ACHN (cell line): ENCODE results near the gene DNAJB6.

ENCODE experiments used
- DNase-seq: peaks from one replicate; pipeline ENCODE4 v3.0.0-alpha.2; 2015
- in situ Hi-C: cut with HindIII; loops from 2 replicates; pipeline ENCODE4 v1.10.0; 2017; ENCODE audit warnings: low sequenced_read_pairs, low pct_ligation_motif_present, low pct_unique_long_range_greater_than_20kb

DNAJB6 gene

DNA sequence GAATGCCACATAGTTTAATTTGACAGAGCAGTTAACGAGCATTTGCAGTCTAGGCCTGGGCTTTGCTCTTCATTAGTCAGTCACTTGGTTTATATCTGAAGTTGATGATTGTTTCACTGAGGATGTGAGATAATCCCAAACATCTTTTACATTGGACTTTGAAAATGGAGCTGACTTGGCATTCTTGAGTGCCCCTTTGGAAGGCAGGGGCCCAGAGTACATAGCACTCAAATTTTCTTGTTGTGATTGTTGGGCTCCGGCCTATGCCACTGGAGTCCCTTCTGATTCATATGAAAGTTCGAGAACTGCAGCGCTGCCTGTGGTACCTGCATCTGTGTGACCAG lies 21.9 kb downstream of the DNAJB6 start:
- in situ Hi-C loops, result no loop called here
- no peak for DNase-seq

DNA sequence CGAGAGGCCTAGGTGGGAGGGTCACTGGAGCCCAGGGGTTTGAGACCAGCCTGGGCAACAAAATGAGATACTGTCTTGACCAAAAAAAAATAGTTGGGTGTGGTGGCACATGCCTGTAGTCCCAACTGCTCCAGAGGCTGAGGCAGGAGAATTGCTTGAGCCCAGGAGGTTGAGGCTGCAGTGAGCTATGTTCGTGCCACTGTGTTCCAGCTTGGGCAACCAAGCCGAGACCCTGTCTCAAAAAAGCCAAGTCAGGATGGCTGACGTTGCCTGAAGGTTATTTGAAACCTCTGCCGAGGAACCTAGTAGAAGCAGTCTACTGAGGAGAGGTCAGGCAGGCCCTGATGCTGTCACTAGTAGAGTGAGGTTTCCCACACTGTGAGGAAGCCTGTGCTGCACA lies 22.8 kb downstream of the DNAJB6 start:
- DNase-seq, result no peak
- in situ Hi-C loops, result no loop called here

DNA sequence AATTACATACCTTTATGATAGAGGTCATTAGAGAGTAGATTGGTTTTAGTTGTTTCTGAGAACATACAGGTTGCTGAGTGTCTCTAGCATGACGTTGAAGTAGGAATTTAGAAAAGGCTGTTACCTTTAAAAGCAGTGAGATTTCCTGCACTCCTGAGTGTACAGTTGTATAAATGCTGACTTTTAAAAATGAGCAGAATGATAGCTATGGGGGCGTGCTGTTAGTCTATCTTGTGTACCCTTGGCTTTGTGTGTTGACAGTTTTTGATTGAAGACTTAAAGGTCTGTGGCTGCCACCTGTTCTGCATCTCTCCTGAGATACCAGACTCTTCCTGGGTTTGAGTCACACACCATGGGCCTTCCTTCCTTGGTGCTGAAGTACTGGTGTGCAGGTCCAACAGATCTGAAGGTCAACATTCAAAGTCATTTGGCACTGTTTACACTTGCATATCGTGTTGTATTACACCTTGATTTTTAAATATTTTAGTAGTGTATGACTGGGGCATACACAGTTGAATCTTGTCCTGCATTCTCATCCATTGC lies 23.8 kb downstream of the DNAJB6 start:
- in situ Hi-C loops, result no loop called here
- DNase-seq, result no peak

DNA sequence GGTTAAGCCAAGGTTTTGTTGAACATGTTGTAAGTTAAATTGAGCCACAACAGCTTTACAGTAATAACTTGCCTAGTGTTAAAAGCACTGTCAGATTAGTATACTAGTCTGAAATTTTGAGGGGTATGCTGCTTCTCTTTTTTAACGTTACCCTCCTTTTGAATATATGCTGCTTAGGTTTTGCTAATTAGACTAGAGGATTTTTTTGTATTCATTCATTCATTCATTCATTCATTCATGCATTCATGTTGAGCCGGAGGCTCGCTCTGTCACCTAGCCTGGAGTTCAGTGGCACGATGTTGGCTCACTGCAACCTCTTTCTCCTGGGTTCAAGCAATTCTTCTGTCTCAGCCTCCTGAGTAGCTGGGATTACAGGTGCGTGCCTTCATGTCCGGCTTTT lies 24.7 kb downstream of the DNAJB6 start:
- no peak for DNase-seq
- in situ Hi-C loops, result no loop called here

DNA sequence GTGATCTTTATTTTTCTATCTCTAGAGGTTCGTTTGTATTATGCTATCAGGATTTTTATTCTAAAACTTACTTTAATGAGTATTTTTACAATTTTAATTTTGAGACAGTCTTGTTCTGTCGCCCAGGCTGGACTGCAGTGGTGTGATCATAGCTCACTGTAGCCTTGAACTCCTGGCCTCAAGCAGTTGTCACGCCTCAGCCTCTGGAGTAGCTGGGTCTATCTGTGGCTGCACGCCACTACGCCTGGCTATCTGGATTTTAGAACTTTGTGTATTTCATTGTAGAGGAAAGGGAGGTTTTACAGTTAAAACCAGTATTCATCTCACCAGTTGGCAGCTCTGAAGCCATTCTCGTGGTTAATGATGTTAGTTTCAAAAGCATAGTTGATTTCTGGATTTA lies 25.9 kb downstream of the DNAJB6 start:
- in situ Hi-C loops, result no loop called here
- DNase-seq, result no peak

DNA sequence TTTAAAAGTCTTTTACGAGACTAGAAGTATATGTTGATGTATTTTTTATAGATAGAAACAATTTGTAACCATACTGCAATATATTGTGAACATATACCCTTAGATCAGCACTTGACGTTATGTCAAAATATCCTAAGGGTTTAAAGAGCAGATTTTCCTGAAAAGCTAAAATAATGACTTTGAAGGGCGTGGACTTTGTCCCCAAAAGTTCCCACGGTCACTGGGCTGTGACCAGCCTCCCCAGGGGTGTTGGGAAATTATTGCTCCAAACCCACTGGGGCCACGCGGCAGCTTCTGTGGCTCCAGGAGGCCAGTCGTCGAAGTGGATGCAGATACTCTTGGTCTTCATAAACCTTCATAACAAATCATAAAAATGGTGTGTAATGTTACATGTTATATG lies 29.9 kb downstream of the DNAJB6 start:
- in situ Hi-C loops, result no loop called here
- no peak for DNase-seq

DNA sequence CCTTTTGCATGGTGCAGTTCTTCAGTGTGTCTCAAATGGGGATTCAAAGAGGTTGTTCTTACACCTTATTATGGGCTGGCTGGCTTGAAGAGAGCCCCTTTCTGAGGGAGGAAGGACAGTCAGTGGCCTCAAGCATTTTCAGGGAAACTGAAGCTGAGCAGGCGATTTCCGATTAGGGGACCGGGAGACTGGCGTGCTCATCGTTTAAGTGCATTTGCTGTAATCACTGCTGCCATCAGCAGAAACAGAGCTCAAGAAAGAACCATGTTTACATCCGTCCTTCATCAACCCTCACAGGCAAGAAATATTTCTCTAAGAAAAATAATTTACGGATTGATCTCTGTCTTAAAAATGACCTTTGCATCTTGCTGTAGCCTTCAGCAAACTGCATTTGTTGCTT lies 32.2 kb downstream of the DNAJB6 start:
- no peak for DNase-seq
- in situ Hi-C loops, result no loop called here

DNA sequence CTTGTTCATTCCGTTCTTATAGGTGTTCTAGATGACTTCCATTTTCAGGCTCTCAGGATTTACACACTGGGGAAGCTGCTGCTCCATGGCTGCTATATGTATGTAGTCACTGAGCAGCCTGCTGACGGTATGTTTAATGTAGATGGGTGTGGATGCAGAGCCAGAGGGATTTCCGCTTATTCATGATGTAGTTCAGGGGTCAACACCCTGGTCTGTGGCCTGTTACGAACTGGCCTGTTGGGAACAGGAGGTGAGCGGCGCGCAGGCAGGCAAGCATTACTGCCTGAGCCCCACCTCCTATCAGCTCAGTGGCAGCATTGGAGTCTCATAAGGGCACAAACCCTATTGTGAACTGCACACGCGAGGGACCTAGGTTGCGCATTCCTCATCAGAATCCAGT lies 33.9 kb downstream of the DNAJB6 start:
- no peak for DNase-seq
- in situ Hi-C loops, result no loop called here

DNA sequence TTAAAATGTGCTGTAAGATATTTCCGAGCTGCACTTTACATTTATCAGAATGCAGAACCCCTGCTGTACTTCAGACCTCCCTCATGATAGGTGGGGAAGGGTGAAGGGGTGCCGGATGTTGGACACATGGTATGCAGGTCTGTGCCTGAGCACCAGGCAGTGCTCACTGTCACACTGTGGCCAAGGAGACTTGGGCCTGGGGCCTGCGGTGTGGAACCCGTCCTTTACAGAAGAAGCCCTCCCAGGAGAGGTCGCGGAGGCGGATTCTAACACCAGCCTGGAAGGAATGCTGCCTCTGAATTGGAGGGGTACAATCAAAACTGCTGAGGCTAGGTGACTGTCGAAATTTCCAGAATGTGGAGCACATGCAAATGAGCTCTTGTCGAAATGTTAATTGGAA lies 34.5 kb downstream of the DNAJB6 start:
- in situ Hi-C loops, result no loop called here

DNA sequence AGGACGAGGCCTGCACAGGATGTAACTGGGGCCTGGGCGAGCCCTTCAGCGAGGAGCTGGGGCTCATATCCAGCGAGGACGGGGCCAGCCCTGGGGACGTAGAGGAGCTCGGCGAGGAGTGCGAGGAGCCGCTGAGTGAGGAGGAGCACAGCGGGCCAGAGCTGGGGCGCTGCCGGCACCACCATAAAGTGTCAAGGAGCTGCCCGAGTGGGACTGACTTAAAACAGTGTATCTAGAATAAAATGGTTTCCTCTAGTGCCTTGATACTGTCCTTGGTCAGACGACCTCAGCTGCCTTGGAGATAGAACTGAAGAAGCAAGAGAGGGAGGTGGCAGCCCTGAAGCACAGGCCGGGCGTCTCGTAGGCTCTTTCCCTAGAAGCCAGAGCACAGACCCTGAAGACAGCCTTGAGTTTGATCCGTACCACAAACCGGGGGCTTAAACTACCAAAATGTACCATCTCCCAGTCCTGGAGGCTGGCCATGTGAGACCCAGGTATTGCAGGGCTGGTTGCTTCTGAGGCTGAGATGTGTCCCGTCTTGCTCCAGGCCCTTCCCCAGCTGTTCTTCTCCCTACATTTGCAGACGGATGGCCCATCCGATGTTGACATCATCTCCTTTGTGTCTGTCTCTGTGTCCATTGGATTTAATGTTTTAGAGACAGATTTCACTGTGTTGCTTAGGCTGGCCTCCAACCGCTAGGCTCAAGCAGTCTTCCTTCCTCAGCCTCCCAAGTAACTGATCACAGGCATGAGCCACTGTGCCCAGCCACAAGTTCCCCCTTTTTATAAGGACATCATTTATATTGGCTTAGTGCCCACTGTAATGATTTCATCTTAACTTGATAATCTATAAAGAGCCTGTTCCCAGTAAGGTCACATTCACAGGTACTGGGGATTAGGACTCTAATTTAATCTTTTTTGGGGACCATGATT lies 35.8 kb downstream of the DNAJB6 start:
- in situ Hi-C loops, result no loop called here
- no peak for DNase-seq

More for the DNA sequence above, 34.5 kb downstream of the DNAJB6 start:
- no peak for DNase-seq

DNA sequence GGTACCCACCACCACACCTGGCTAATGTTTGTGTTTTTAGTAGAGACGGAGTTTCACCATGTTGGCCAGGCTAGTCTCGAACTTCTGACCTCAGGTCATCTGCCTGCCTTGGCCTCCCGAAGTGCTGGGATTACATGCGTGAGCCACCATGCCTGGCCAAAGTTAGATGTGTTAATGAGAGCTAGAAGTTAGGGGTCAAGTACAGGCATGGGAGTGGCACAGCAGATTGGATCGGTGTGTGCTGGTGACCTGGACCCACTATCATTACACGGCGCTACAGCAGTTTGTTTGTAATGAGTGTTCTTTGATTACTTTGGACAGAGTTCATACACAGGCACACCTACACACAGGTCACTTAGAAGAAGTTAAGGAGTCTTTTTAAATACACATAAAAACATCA lies 36.7 kb downstream of the DNAJB6 start:
- no peak for DNase-seq
- in situ Hi-C loops, result no loop called here

DNA sequence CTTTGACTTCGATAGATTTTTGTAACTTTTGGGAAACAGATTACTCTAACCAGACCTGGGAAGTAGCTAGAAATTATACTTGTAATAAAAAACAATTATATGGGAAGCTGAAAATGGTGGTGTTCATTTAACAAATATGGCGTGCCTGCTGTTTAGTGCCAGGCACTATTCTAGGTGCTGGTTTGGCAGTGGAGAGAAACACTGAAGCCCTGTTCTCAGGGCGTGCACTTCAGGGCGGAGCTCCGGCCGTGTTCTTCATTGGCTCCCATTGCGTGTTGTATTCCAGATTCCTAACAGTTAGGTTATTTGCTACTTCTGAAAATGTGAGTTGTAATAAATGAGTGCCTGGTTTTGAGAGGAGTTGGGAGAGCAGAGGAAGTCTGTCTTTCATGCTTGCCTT lies 38.6 kb downstream of the DNAJB6 start:
- DNase-seq, result no peak
- in situ Hi-C loops, result no loop called here

DNA sequence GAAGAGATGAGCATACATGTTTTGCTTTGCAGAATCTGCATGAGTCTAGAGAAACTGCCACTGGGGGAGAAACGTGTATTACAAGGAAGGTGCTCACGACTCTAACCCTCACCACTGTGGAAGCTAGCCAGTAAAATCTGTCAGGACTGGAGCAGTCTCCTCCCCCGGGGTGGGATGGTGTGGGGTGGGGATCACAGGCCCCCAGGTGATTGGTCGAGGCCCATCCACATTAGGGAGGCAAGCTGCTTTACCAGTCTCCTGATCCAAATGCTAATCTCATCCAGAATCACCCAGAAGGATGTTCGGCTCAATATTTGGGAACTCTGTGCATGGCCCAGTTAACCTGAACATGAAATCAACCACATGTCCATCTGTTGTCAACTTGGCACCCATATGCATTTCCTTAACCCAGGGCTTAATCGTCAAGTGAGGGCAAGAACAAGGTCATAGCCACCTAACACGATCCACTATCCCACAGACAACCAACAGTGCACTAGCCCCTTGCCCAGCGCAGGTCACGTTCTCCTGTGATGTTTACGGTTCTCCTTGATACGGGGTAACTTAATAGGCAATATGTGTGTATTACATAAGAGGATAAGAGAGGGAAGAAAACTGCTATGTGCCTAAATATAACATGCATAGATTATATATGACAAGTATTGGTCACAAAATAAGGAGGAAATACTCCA lies 40.8 kb downstream of the DNAJB6 start:
- in situ Hi-C loops, result no loop called here
- no peak for DNase-seq

DNA sequence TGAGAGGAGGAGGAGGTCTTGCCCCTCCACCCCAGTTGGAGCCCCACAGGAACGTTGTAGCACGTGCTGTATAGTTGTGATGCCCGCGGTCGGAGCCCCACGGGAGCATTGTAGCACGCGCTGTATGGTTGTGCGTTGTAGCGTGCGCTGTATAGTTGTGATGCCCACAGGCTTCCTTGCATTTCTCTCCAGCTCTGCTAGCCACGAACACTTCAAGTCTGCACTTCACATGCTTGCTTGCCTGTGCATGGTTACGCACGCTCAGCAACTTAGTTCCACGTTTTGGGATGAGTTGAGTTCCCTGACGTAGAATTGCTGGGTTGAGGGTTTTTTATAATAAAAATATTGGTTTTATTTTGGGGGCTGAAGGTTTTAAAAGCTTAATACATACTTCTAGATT lies 41.6 kb downstream of the DNAJB6 start:
- in situ Hi-C loops, result no loop called here
- DNase-seq, result no peak

DNA sequence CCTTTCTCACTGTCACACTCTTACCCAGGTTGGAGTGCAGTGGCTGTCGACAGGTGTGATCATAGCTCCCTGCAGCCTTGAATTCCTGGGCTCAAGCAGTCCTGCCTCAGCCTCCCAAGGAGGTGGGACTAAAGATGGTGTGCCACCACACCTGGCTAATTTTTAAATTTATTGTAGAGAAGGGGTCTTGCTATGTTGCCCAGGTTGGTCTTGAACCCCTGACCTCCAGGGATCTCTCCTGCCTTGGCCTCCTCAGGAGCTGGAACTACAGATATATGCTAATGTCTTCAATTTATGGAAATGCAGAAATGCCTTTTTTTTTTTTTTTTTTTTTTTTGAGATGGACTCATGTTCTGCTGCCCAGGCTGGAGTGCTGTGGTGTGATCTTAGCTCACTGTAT lies 42.7 kb downstream of the DNAJB6 start:
- in situ Hi-C loops, result no loop called here
- no peak for DNase-seq

DNA sequence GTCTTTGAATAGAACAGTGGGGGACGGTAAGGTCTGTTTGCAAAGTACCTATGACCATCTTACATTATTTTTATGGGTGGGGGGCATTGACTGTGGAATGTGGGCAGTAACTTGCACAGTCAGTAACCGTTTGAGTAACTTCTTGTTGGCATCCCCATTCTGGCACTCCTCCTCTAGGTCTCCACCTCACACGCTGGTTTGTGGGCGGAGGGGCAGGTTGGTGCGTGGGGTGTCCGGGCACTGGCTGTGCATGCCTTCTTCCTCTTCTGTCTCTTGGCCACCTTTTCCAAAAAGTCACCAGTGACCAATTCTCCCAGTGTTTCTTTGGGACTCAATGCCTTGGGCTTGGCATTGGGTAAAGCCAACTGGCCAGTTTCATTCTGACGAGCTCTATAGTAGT lies 43.6 kb downstream of the DNAJB6 start:
- in situ Hi-C loops, result no loop called here
- no peak for DNase-seq

DNA sequence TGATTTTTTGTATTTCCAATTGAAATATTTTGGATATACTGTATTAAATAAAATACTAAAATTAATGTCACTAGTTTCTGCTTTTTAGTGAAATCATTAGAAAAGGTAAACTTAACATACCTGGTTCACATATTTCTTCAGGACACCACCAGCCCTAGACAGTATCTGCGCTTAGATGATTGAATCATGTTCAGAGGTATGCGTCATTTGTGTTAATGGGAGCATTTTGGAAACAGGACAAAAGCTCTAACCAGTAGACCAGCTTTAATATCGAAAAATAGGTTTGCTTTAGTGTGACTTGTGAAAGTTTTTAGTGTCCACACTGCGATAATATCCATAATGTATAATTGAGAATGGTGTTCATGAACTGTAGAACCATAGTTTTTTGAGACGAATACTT lies 47.1 kb downstream of the DNAJB6 start:
- DNase-seq, result no peak
- in situ Hi-C loops, result no loop called here

DNA sequence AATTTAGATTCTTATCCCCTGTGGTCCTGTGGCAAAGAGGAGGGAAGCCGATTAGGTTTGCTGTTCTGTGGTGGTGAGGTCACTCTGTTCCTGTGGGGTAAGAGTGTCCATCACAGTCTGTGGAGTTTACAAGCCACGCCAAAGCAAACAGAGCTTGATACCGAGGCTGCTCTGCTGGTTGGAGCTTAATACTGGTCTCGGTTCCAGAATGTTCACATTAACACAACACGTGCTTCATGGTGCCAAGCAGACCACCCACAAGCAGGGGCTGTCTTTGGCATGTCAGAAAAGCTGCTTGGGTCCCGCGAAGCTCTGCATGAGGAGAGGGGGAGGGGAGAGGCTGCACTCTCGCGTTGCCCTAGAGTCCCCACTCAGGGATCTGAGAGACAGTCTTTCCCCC lies 47.5 kb downstream of the DNAJB6 start:
- no peak for DNase-seq
- in situ Hi-C loops, result no loop called here

DNA sequence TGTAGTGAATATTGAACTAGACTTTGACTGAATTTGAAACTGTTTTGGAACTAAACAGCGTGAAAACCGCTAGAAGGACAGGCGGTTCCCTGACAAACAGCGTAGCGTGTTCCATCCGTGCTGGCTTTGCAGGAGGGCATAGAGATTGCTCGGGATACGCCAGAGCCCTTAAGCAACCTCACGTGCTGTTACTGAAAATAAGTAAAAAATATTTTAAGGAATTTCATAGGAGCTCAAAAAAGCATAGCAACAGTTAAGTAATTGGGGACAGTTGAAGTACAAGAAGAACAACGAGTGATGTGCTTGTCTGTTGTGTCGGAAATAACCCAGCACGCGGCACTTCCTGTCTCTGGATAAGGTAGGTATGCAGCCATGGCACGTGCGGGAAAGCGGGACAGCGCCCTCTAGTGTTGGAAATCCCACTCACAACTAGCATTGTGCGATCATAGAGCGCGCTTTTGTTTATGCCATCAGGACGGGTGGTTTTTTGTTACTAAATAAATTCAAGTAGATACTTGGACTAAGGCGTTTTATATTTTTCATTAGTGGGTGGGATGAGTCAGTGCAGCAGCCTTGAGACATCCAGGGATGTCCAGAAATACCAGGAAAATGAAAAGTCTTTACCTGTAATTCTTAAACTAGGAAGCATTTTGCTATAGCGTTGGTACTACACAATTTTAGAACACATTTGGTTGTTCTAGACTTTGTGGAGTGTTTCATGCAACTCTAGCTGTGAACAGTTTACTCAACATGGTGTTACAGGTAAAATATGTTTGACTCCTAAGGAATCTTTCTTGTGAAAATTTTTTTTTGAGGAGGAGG lies 50.4 kb downstream of the DNAJB6 start:
- in situ Hi-C loops, result no loop called here
- peak; percentile 82 for DNase-seq
